HEK293 (cell line): ENCODE results near the gene RASSF3.
"Not testable (repeated sequence)": the region's sequence is repeated elsewhere in the genome, so short reads cannot be mapped to it uniquely, and the experiment has no call there.

Experiments
- CTCF ChIA-PET: fragments of 350-600 bp; formaldehyde crosslinking; extraction: SDS; loops from one replicate; lab custom pipeline; 2021; ENCODE audit warnings: antibody characterized with exemption; lab: Yijun Ruan, JAX
- POLR2A ChIA-PET: fragments of 300-600 bp; formaldehyde crosslinking; extraction: SDS; loops from one replicate; lab custom pipeline; 2020; ENCODE audit warnings: antibody characterized with exemption, inconsistent platforms; lab: Yijun Ruan, JAX
- H3K27ac ChIP-seq: fragments of 200-500 bp; sonication (Bioruptor generic); 2 replicates; pipeline ENCODE4 v1.5.1; 2014; ENCODE audit warnings: low read depth, low read length, control low read depth, inconsistent platforms; ENCODE audit errors: extremely low read depth
- H3K36me3 ChIP-seq, 2 experiments: fragments of 200-500 bp in 1 of 2; sonication (Bioruptor generic) in 1 of 2; 1 replicate in 1 of 2; 2 replicates in 1 of 2; pipeline ENCODE4 v1.5.1; 2014 to 2017; ENCODE audit warnings: inconsistent platforms in 2 of 2, low read length in 2 of 2; ENCODE audit not compliant: control insufficient read depth in 2 of 2, insufficient read depth in 1 of 2
- H3K4me1 ChIP-seq: fragments of 200-500 bp; sonication (Bioruptor generic); 2 replicates; pipeline ENCODE4 v1.5.1; 2014; ENCODE audit warnings: mild to moderate bottlenecking, low read length, inconsistent platforms; ENCODE audit not compliant: control insufficient read depth, insufficient read depth
- H3K4me3 ChIP-seq: 2 replicates; pipeline ENCODE4 v1.5.1; 2011; ENCODE audit warnings: low read depth, mild to moderate bottlenecking, control low read depth, low read length, moderate library complexity
- H3K9me3 ChIP-seq: fragments of 200-500 bp; sonication (Bioruptor generic); 2 replicates; pipeline ENCODE4 v1.5.1; 2014; ENCODE audit warnings: low read depth, low read length, inconsistent platforms; ENCODE audit not compliant: control insufficient read depth, insufficient read depth
- BCL11B ChIP-seq: fragments of 450-650 bp; formaldehyde crosslinking; IDR thresholded peaks from 2 replicates; pipeline ENCODE4 v1.5.1; 2016; ENCODE audit warnings: low read depth, missing biosample characterization, missing genetic modification characterization
- HIC1 ChIP-seq: fragments of 450-650 bp; formaldehyde crosslinking; IDR thresholded peaks from 2 replicates; pipeline ENCODE4 v1.5.1; 2016; ENCODE audit warnings: missing biosample characterization, missing genetic modification characterization
- HOXA7 ChIP-seq: sonication (generic); formaldehyde crosslinking; IDR thresholded peaks from 2 replicates; pipeline ENCODE4 v1.8.1; 2022; ENCODE audit warnings: missing genetic modification reagents, borderline replicate concordance
- KLF7 ChIP-seq: fragments of 450-650 bp; formaldehyde crosslinking; IDR thresholded peaks from 2 replicates; pipeline ENCODE4 v1.5.1; 2016; ENCODE audit warnings: missing biosample characterization, missing genetic modification characterization, borderline replicate concordance
- REPIN1 ChIP-seq: fragments of 450-650 bp; formaldehyde crosslinking; IDR thresholded peaks from 2 replicates; pipeline ENCODE4 v1.5.1; 2017; ENCODE audit warnings: missing biosample characterization, missing genetic modification characterization, low read depth
- SETDB1 ChIP-seq: IDR thresholded peaks from one replicate; pipeline ENCODE4 v1.6.1; 2017; ENCODE audit warnings: mild to moderate bottlenecking, low read length, moderate library complexity, mixed read lengths; ENCODE audit not compliant: insufficient read length
- ZBTB17 ChIP-seq: fragments of 450-650 bp; formaldehyde crosslinking; IDR thresholded peaks from 2 replicates; pipeline ENCODE4 v1.5.1; 2016; ENCODE audit warnings: missing biosample characterization, missing genetic modification characterization
- ZNF121 ChIP-seq: fragments of 450-650 bp; formaldehyde crosslinking; IDR thresholded peaks from 2 replicates; pipeline ENCODE4 v1.5.1; 2016; ENCODE audit warnings: missing biosample characterization, missing genetic modification characterization
- ZNF292 ChIP-seq: fragments of 450-650 bp; formaldehyde crosslinking; IDR thresholded peaks from 2 replicates; pipeline ENCODE4 v1.5.1; 2016; ENCODE audit warnings: low read depth, missing biosample characterization, missing genetic modification characterization, borderline replicate concordance
- ZNF350 ChIP-seq: fragments of 450-650 bp; formaldehyde crosslinking; IDR thresholded peaks from 2 replicates; pipeline ENCODE4 v1.5.0; 2017; ENCODE audit warnings: missing biosample characterization, mild to moderate bottlenecking, missing genetic modification characterization
- ZNF501 ChIP-seq: fragments of 450-650 bp; formaldehyde crosslinking; IDR thresholded peaks from 2 replicates; pipeline ENCODE4 v1.5.1; 2016; ENCODE audit warnings: missing biosample characterization, missing genetic modification characterization
- ZNF510 ChIP-seq: fragments of 450-650 bp; formaldehyde crosslinking; IDR thresholded peaks from 2 replicates; pipeline ENCODE4 v1.5.1; 2018; ENCODE audit warnings: mild to moderate bottlenecking, missing genetic modification characterization, missing biosample characterization; ENCODE audit not compliant: insufficient replicate concordance
- ZNF677 ChIP-seq: fragments of 450-650 bp; IDR thresholded peaks from 2 replicates; pipeline ENCODE4 v1.5.0; 2018; ENCODE audit warnings: missing biosample characterization, mild to moderate bottlenecking, missing genetic modification characterization, moderate library complexity
- TF ChIP-seq, protein P1 (sequence below): fragments of 450-650 bp; formaldehyde crosslinking; IDR thresholded peaks from 2 replicates; pipeline ENCODE4 v1.5.1; 2016; ENCODE audit warnings: missing biosample characterization, missing genetic modification characterization, borderline replicate concordance
- TF ChIP-seq, protein P2 (sequence below): fragments of 450-650 bp; formaldehyde crosslinking; IDR thresholded peaks from 2 replicates; pipeline ENCODE4 v1.5.1; 2016; ENCODE audit warnings: missing biosample characterization, missing genetic modification characterization

Gene RASSF3

DNA sequence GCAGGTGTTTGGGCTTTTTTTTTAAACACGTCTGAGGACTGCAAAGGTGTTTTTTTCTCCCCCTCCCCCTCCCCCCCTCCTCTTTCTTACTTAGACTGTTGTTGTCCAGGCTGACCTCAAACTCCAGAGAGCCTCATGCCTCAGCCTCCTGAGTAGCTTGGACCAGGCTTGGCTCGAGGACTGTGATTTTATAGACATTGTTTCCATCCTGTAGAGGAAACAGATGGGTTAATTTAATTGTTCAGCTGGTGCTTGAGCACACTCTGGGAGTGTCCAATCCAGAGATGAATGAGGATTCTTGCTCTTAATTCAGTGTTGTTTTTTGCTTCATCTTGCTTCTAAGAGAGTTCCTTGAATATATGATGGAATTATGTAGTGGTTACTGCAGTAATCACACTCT, 42.1 kb downstream of the RASSF3 start (continued):
- TF ChIP-seq, protein P1, sequence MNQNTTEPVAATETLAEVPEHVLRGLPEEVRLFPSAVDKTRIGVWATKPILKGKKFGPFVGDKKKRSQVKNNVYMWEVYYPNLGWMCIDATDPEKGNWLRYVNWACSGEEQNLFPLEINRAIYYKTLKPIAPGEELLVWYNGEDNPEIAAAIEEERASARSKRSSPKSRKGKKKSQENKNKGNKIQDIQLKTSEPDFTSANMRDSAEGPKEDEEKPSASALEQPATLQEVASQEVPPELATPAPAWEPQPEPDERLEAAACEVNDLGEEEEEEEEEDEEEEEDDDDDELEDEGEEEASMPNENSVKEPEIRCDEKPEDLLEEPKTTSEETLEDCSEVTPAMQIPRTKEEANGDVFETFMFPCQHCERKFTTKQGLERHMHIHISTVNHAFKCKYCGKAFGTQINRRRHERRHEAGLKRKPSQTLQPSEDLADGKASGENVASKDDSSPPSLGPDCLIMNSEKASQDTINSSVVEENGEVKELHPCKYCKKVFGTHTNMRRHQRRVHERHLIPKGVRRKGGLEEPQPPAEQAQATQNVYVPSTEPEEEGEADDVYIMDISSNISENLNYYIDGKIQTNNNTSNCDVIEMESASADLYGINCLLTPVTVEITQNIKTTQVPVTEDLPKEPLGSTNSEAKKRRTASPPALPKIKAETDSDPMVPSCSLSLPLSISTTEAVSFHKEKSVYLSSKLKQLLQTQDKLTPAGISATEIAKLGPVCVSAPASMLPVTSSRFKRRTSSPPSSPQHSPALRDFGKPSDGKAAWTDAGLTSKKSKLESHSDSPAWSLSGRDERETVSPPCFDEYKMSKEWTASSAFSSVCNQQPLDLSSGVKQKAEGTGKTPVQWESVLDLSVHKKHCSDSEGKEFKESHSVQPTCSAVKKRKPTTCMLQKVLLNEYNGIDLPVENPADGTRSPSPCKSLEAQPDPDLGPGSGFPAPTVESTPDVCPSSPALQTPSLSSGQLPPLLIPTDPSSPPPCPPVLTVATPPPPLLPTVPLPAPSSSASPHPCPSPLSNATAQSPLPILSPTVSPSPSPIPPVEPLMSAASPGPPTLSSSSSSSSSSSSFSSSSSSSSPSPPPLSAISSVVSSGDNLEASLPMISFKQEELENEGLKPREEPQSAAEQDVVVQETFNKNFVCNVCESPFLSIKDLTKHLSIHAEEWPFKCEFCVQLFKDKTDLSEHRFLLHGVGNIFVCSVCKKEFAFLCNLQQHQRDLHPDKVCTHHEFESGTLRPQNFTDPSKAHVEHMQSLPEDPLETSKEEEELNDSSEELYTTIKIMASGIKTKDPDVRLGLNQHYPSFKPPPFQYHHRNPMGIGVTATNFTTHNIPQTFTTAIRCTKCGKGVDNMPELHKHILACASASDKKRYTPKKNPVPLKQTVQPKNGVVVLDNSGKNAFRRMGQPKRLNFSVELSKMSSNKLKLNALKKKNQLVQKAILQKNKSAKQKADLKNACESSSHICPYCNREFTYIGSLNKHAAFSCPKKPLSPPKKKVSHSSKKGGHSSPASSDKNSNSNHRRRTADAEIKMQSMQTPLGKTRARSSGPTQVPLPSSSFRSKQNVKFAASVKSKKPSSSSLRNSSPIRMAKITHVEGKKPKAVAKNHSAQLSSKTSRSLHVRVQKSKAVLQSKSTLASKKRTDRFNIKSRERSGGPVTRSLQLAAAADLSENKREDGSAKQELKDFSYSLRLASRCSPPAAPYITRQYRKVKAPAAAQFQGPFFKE (tag by site-specific recombination) = no peak
- TF ChIP-seq HOXA7 (no peak), ZNF510 (tag by site-specific recombination) (no peak)
- TF ChIP-seq, protein P2, sequence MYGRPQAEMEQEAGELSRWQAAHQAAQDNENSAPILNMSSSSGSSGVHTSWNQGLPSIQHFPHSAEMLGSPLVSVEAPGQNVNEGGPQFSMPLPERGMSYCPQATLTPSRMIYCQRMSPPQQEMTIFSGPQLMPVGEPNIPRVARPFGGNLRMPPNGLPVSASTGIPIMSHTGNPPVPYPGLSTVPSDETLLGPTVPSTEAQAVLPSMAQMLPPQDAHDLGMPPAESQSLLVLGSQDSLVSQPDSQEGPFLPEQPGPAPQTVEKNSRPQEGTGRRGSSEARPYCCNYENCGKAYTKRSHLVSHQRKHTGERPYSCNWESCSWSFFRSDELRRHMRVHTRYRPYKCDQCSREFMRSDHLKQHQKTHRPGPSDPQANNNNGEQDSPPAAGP = no peak

GRCh38 chr12:64653123-64653522, 42.8 kb downstream of the RASSF3 start:
- no peaks in the 10 kb centered on the region for H3K9me3 ChIP-seq
- POLR2A ChIA-PET = interaction anchor here (1.1 kb wide), 1 partner anchor 10 kb away, joined by 3 read pairs; no protein-coding TSS in a partner anchor
- TF ChIP-seq ZNF350 (tag by site-specific recombination) (no peak), ZNF501 (tag by site-specific recombination) (no peak), ZNF677 (tag by site-specific recombination) (no peak), BCL11B (tag by site-specific recombination) (no peak), ZNF121 (tag by site-specific recombination) (peak; percentile 83), ZBTB17 (peak; percentile 79), REPIN1 (tag by site-specific recombination) (no peak)
- no peak overlapping the region for H3K4me3 ChIP-seq
- H3K4me1 ChIP-seq = peaks cover 8% of the 10 kb centered on the region
- CTCF ChIA-PET = interaction anchor here (2.0 kb wide), 1 partner anchor 7 kb away, joined by 4 read pairs; no protein-coding TSS in a partner anchor
- H3K36me3 ChIP-seq = no peaks in the 10 kb centered on the region
- H3K27ac ChIP-seq = no peak overlapping the region

DNA sequence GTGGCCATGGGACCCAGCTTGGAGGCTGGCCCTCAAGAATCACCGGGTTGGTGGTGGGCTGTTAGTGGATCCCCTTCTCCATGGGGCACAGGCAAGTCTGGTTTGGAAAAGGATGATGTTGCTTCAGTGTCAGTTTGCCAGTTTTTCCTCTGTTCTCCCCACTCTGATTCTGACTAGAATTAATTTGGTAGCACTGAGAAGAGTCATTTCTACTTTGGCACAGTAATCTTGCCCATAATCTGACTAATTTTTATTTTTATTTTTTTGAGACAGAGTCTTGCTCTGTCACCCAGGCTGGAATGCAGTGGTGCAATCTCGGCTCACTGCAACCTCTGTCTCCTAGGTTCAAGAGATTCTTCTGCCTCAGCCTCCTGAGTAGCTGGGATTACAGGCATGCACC, 43.6 kb downstream of the RASSF3 start:
- H3K4me1 ChIP-seq, POLR2A ChIA-PET, H3K4me3 ChIP-seq, H3K9me3 ChIP-seq, H3K27ac ChIP-seq, H3K36me3 ChIP-seq: not testable (repeated sequence)
- CTCF ChIA-PET = interaction anchor here (0.6 kb wide), 1 partner anchor 986 kb away, joined by 3 read pairs; the partner anchor contains the start of gene DPY19L2

- Histone ChIP-seq H3K27ac (no peak overlapping the region), H3K36me3 (no peaks in the 10 kb centered on the region)
- no peak for TF ChIP-seq HIC1
- no peak for TF ChIP-seq ZNF292 (tag by site-specific recombination)
- no peak for TF ChIP-seq KLF7 (tag by site-specific recombination)
- no peak for TF ChIP-seq SETDB1
- TF ChIP-seq, all 188 proteins: peak for 0
- ChIA-PET CTCF (interaction anchor here (0.6 kb wide), 1 partner anchor 13 kb away, joined by 3 read pairs; no protein-coding TSS in a partner anchor), POLR2A (interaction anchor here (0.6 kb wide), 1 partner anchor 188 kb away, joined by 3 read pairs; no protein-coding TSS in a partner anchor)
- Histone ChIP-seq H3K4me3 (no peak overlapping the region), H3K4me1 (peaks cover 11% of the 10 kb centered on the region), H3K9me3 (no peaks in the 10 kb centered on the region)
These were observed 44.8 kb downstream of the RASSF3 start for GRCh38 chr12:64655141-64655540.
